GM19324 (cell line): ENCODE measurements around the gene MDFI.

ENCODE experiments used
- ATAC-seq: cut with Tn5 transposase; IDR thresholded peaks from one replicate; pipeline ENCODE4 v1.9.1; 2021; ENCODE audit warnings: mild to moderate bottlenecking, moderate library complexity; ENCODE audit not compliant: unreplicated experiment, low FRiP score

Gene MDFI

GRCh38 chr6:41630946-41631345, 7.3 kb upstream of the MDFI start:
- no peak for ATAC-seq

- ATAC-seq = no peak
Measured at GRCh38 chr6:41633056-41633634, 5.1 kb upstream of the MDFI start.

- no peak for ATAC-seq
Measured at GRCh38 chr6:41634657-41635056, 3.6 kb upstream of the MDFI start.

GRCh38 chr6:41635365-41635764, 2.9 kb upstream of the MDFI start:
- no peak for ATAC-seq

GRCh38 chr6:41636833-41637193, 1.5 kb upstream of the MDFI start:
- no peak for ATAC-seq

- no peak for ATAC-seq
Measured at GRCh38 chr6:41637194-41638001, 870 bp upstream of the MDFI start.

GRCh38 chr6:41638935-41639808, 904 bp downstream of the MDFI start:
- ATAC-seq = no peak

- ATAC-seq = no peak
Measured at GRCh38 chr6:41639809-41640371, 1.6 kb downstream of the MDFI start.

- no peak for ATAC-seq
Measured at GRCh38 chr6:41640426-41640825, 2.2 kb downstream of the MDFI start.

GRCh38 chr6:41641352-41641925, 3.2 kb downstream of the MDFI start:
- ATAC-seq = no peak

GRCh38 chr6:41642090-41642959, 4.1 kb downstream of the MDFI start:
- no peak for ATAC-seq

GRCh38 chr6:41642960-41643898, 5.0 kb downstream of the MDFI start:
- ATAC-seq = no peak

GRCh38 chr6:41643899-41644269, 5.6 kb downstream of the MDFI start:
- ATAC-seq = no peak

- ATAC-seq = no peak
Measured at GRCh38 chr6:41644297-41644879, 6.1 kb downstream of the MDFI start.

GRCh38 chr6:41645007-41645618, 6.8 kb downstream of the MDFI start:
- ATAC-seq = no peak

- ATAC-seq = no peak
Measured at GRCh38 chr6:41646026-41646795, 7.9 kb downstream of the MDFI start.

- no peak for ATAC-seq
Measured at GRCh38 chr6:41647061-41647511, 8.8 kb downstream of the MDFI start.
